GM03348 (cell line): ENCODE data around the gene STXBP4.

Experiments used
- DNase-seq: peaks from one replicate; pipeline ENCODE4 v3.0.0; 2012; ENCODE audit warnings: low spot score

Gene STXBP4

GRCh38 chr17:55121268-55121667 lies 152.7 kb downstream of the STXBP4 start:
- DNase-seq: no peak

DNA sequence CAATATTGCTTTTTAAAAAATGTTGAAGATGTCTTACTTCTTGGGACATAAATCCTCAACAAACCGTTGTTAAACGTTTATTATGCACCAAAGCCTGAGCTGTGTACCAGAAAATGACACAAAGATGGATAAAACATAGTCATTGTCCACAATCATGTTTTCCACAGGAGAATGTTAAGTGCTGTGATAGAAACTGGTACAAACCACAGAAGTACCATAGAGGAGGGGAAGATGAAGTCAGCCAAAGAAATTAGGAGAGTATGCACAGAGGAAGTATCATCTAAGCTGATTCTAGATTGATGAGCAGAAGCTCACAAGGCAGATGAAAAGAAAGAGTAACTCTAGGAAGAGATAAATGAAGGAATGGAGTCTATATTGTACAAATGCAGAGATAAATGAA lies 153.5 kb downstream of the STXBP4 start:
- no peak for DNase-seq

- no peak for DNase-seq
Measured at GRCh38 chr17:55124730-55125360, 156.3 kb downstream of the STXBP4 start.

GRCh38 chr17:55133583-55133982 lies 165.0 kb downstream of the STXBP4 start:
- no peak for DNase-seq

- peak; percentile 26 for DNase-seq
Measured at GRCh38 chr17:55134486-55135157, 166.1 kb downstream of the STXBP4 start.

- DNase-seq: no peak
Measured at GRCh38 chr17:55140809-55141208, 172.2 kb downstream of the STXBP4 start.

DNA sequence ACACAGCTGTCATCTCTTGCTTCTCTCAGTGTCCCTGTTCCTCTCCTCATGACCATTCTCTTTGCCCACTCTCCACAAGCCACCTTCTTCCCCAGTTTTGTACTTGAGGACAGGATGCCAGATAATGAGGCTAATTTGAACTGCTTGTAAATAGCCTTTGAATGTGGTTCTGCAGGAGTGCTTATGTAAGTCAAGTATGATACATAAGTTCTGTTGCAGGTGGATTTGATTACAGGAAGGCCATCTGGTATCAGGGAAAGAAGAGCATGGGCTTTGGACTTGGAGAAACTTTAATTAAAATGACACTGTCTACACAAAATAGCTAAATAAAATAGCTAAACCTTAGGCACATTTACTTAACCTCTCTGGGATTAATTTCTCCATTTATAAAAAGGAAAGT lies 176.0 kb downstream of the STXBP4 start:
- DNase-seq: no peak

DNA sequence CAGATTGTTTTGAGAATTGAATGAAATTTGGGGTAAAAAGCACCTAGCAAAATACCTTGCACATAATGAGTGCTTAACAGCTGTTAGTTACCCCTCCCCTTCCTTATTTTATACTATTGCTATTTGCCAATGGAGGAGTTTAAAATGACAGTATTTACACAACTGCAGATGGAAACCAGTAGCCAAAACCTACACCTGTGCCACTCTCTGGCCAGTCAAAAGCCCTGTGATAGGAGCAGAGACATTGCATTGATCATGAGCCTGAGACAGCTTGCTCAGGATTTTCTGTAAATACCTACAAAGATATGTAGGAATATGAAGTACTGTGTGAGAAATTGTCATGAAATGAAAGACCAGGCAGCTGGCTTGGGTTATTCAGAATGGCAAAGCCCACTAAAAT lies 180.9 kb downstream of the STXBP4 start:
- DNase-seq: no peak

GRCh38 chr17:55152236-55152635 lies 183.7 kb downstream of the STXBP4 start:
- DNase-seq: no peak

DNA sequence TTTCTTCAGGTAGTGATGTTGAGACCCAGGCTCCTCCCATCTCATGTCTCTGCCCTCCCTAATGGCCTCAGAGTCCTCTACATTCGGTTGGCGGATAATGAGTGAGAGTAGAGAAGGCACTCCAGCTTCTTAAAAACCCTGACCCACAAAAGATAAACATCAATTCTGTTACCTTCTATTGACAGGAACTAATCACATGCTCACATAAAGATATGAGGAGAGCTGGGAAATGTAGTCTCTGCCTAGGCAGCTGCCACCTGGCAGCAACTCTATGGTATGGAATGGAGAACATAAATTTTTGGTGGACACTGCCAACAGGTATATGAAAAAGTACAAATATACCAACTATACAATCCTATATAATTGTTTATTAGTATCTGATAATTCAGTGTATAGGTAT lies 185.5 kb downstream of the STXBP4 start:
- no peak for DNase-seq

DNA sequence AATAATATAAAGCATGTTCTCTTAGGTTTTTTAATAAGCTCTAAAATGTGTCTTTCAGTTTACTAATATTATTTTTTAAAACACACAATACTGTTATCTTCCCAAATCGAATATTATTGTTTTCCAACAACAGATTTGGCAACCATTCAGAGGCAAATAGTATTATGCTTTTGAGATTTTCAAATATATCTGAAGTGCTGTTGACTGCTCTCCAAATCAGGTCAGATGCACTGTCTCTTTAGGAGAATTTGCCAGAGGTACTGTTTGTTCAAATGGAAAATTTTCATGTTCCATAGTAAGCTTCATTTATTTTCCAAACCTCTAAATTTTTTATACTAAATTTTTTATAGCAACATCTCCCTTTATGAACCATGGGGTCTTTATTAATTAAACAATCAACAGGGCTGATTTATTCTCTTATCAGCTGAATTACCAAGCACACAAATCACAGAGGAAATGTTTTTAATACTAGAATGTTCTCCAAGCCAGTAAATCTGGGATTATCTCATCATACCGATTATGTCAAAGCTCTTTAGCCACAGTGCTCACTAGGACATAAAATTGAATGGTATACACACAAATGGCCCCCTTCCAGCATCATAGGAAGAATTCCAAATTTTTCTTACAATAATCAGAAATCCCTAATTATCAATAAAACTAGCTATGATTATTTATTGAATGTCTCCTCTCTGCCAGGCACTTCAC lies 187.4 kb downstream of the STXBP4 start:
- no peak for DNase-seq

- no peak for DNase-seq
Measured at GRCh38 chr17:55157165-55157564, 188.6 kb downstream of the STXBP4 start.

- DNase-seq: no peak
Measured at GRCh38 chr17:55158439-55158838, 189.9 kb downstream of the STXBP4 start.

- DNase-seq: no peak
Measured at GRCh38 chr17:55159251-55159650, 190.7 kb downstream of the STXBP4 start.

GRCh38 chr17:55160501-55160900 lies 191.9 kb downstream of the STXBP4 start:
- DNase-seq: no peak

DNA sequence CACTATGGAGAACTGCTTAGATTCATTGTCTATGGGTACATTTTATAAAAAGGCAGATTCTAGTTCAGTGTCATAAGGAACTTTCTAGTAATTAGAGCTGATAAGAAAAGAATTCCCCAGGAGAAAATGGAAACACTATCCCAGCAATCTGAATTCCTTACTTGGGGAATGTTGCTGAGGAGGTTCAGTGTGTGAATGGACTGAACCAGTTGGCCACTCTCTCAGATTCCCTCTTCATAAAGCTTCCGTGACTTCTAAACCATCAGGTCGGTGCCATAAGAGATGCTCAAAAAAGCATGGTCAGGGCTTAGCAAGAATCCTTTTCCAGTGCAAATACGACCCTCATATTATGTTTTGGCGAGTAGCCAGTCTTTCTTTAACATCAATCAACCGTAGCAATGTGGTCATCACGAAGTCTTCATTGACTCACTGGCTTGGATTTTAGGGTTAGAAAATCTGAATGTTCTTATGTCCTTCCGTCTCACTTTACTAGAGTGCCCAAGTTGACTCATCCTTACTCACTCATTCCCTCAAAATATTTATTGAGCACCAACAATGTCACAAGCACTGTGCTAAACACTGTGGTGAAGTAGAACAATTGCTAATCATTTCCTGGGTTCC lies 193.5 kb downstream of the STXBP4 start:
- DNase-seq: peak; percentile 54

- no peak for DNase-seq
Measured at GRCh38 chr17:55162556-55162946, 194.0 kb downstream of the STXBP4 start.

- DNase-seq: no peak
Measured at GRCh38 chr17:55163408-55163807, 194.8 kb downstream of the STXBP4 start.

GRCh38 chr17:55166506-55166905 lies 197.9 kb downstream of the STXBP4 start:
- DNase-seq: no peak

DNA sequence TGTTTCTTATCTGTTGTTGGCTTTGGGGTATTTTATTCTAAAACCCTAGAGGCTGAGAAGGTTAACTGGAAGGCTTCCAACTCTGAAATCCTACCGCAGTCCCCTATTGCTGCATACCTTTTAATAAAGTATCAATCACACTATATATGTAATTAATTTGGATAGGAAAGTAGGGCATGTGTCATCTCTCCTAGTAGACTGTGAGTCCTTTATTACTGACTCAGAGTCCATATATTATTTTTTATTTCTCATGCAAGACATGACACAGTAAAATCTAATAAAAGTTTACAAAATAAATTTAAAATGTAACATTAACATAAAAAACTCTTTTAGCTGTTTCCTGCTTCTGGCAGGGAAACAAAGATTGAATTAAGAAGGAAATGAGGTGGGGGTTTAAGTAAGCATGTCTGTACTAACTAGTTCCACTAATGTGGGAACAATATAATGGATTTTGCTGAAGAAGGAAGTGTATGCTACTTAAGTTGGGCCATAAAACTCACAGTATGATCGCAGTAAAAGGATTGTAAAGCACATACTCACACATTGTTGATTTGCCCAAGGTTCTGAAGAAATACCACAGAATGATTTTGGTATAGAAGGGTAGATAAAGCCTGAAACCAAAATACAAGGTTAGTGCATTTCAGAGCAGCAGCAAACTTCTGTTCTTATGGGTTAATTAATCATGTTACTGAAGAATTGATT lies 198.6 kb downstream of the STXBP4 start:
- no peak for DNase-seq

GRCh38 chr17:55168958-55169687 lies 200.6 kb downstream of the STXBP4 start:
- DNase-seq: no peak
